SK-N-SH (cell line): ENCODE data around the gene RPA1. TPM values are rescaled to one million over a fixed set of nuclear protein-coding genes. Genes with fewer than 3 reads are reported as not detected.

Experiments
- CTCF ChIA-PET: fragments of 300-600, 350-600 bp; formaldehyde crosslinking; extraction: SDS; loops from one replicate; lab custom pipeline; 2021; lab: Yijun Ruan, JAX
- POLR2A ChIA-PET: fragments of 350-600 bp; sonication (Branson Sonifier 250); formaldehyde crosslinking; extraction: SDS; loops from one replicate; lab custom pipeline; 2020; ENCODE audit warnings: antibody characterized with exemption, inconsistent platforms; lab: Yijun Ruan, JAX
- DNase-seq: peaks from one replicate; pipeline ENCODE4 v3.0.0; 2012
- H2AFZ ChIP-seq: fragments of 200-600 bp; sonication (generic); 2 replicates; pipeline ENCODE4 v1.8.1; 2016; ENCODE audit warnings: antibody characterized with exemption, mild to moderate bottlenecking, low read depth
- H3F3A ChIP-seq: fragments of 200-600 bp; sonication (generic); replicated peaks from 2 replicates; pipeline ENCODE3; 2016; ENCODE audit warnings: antibody characterized with exemption, mild to moderate bottlenecking; ENCODE audit not compliant: insufficient read depth
- H3K27ac ChIP-seq, 2 experiments: fragments of 200-500 bp in 1 of 2; fragments of 200-600 bp in 1 of 2; sonication (Bioruptor generic) in 1 of 2; sonication (generic), shearing (Covaris generic) in 1 of 2; 2 replicates each; pipeline versions ENCODE4 v1.5.1 to v1.6.1; 2014 to 2016; ENCODE audit warnings: low read depth in 2 of 2, inconsistent platforms in 1 of 2, low read length in 1 of 2, mild to moderate bottlenecking in 1 of 2, mixed read lengths in 1 of 2
- H3K27me3 ChIP-seq: fragments of 200-600 bp; sonication (generic), shearing (Covaris generic); 2 replicates; pipeline ENCODE4 v1.6.1; 2016; ENCODE audit warnings: mixed run types; ENCODE audit not compliant: insufficient read depth
- H3K36me3 ChIP-seq, 2 experiments: fragments of 200-500 bp in 1 of 2; fragments of 200-600 bp in 1 of 2; sonication (Bioruptor generic) in 1 of 2; sonication (generic) in 1 of 2; replicated peaks in 1 of 2; 2 replicates each; pipeline versions ENCODE3 to v1.5.1; 2014 to 2016; ENCODE audit warnings: low read length in 1 of 2, mild to moderate bottlenecking in 1 of 2; ENCODE audit not compliant: insufficient read depth in 2 of 2, control insufficient read depth in 1 of 2
- H3K4me1 ChIP-seq, 2 experiments: fragments of 200-500 bp in 1 of 2; fragments of 200-600 bp in 1 of 2; sonication (Bioruptor generic) in 1 of 2; sonication (generic), shearing (Covaris generic) in 1 of 2; 2 replicates each; pipeline versions ENCODE4 v1.5.1 to v1.6.1; 2014 to 2016; ENCODE audit warnings: low read depth in 1 of 2, low read length in 1 of 2, mixed run types in 1 of 2; ENCODE audit not compliant: insufficient read depth in 2 of 2, control insufficient read depth in 1 of 2
- H3K4me2 ChIP-seq: fragments of 200-600 bp; sonication (generic), shearing (Covaris generic); 2 replicates; pipeline ENCODE4 v1.6.1; 2017; ENCODE audit warnings: mixed run types
- H3K4me3 ChIP-seq, 2 experiments: fragments of 200-500 bp in 1 of 2; fragments of 200-600 bp in 1 of 2; sonication (Bioruptor generic) in 1 of 2; sonication (generic), shearing (Covaris generic) in 1 of 2; 2 replicates each; pipeline versions ENCODE4 v1.5.1 to v1.8.1; 2014 to 2016; ENCODE audit warnings: low read depth in 2 of 2, inconsistent platforms in 1 of 2, low read length in 1 of 2, mild to moderate bottlenecking in 1 of 2, mixed read lengths in 1 of 2, moderate library complexity in 1 of 2
- H3K79me2 ChIP-seq: fragments of 200-600 bp; sonication (generic); 2 replicates; pipeline ENCODE4 v1.8.1; 2017; ENCODE audit warnings: mild to moderate bottlenecking; ENCODE audit not compliant: insufficient read depth
- H3K9ac ChIP-seq: fragments of 200-600 bp; sonication (generic); 2 replicates; pipeline ENCODE4 v1.6.1; 2017; ENCODE audit warnings: mixed run types
- H3K9me2 ChIP-seq: fragments of 200-600 bp; sonication (generic); 2 replicates; pipeline ENCODE4 v1.6.1; 2017; ENCODE audit warnings: mixed run types
- H3K9me3 ChIP-seq: fragments of 200-600 bp; sonication (generic); 2 replicates; pipeline ENCODE4 v1.6.1; 2017; ENCODE audit warnings: mixed run types, mild to moderate bottlenecking, moderate library complexity
- H4K20me1 ChIP-seq: fragments of 200-600 bp; sonication (generic); 2 replicates; pipeline ENCODE4 v1.6.1; 2017; ENCODE audit warnings: mild to moderate bottlenecking, mixed run types; ENCODE audit not compliant: insufficient read depth
- EP300 ChIP-seq, 2 experiments: IDR thresholded peaks; 2 replicates each; pipeline versions ENCODE4 v1.4.0 to v1.6.1; 2012; ENCODE audit warnings: borderline replicate concordance in 1 of 2, low read depth in 1 of 2, low read length in 1 of 2
- FOSL2 ChIP-seq: IDR thresholded peaks from 2 replicates; pipeline ENCODE4 v1.4.0; 2012; ENCODE audit warnings: low read depth, mild to moderate bottlenecking, moderate library complexity, borderline replicate concordance
- FOXM1 ChIP-seq: IDR thresholded peaks from 2 replicates; pipeline ENCODE4 v1.4.0; 2012; ENCODE audit warnings: low read depth, mild to moderate bottlenecking
- GABPA ChIP-seq: IDR thresholded peaks from 2 replicates; pipeline ENCODE4 v1.4.0; 2012; ENCODE audit warnings: low read depth, mild to moderate bottlenecking
- GATA2 ChIP-seq: sonication (generic); formaldehyde crosslinking; IDR thresholded peaks from 2 replicates; pipeline ENCODE4 v1.5.0; 2020; ENCODE audit warnings: mild to moderate bottlenecking, missing genetic modification reagents
- NRF1 ChIP-seq: IDR thresholded peaks from 2 replicates; pipeline ENCODE4 v1.6.1; 2012; ENCODE audit warnings: low read depth, mild to moderate bottlenecking, low read length
- RFX5 ChIP-seq: IDR thresholded peaks from 2 replicates; pipeline ENCODE4 v1.6.1; 2012; ENCODE audit warnings: mild to moderate bottlenecking, improper control_type of control experiment, low read length
- RXRA ChIP-seq: IDR thresholded peaks from 2 replicates; pipeline ENCODE4 v1.4.0; 2012; ENCODE audit warnings: low read depth, mild to moderate bottlenecking, borderline replicate concordance
- SIN3A ChIP-seq: IDR thresholded peaks from 2 replicates; pipeline ENCODE4 v1.6.1; 2012; ENCODE audit warnings: low read depth, mild to moderate bottlenecking, low read length, moderate library complexity, borderline replicate concordance
- TCF12 ChIP-seq: IDR thresholded peaks from 2 replicates; pipeline ENCODE4 v1.4.0; 2012
- WGBS: methylation state at CpG from one replicate; pipeline ENCODE4 v1.1.6; 2017; ENCODE audit warnings: low lambda C conversion rate; 5-methylcytosine and 5-hydroxymethylcytosine counted together
- polyA plus RNA-seq, 3 experiments: library from polyadenylated mRNA; depleted of rRNA; stranded (reverse); fragments of >200 nt; gene quantifications; 2 replicates each; pipeline ENCODE4 v1.2.3, GENCODE V29; 2012
- TF ChIP-seq, protein P1 (sequence below): fragments of 150-350 bp; IDR thresholded peaks from 2 replicates; pipeline ENCODE4 v1.6.1; 2016; ENCODE audit warnings: mild to moderate bottlenecking, low read depth, low read length
- TF ChIP-seq, protein P2 (sequence below): fragments of 200-600 bp; sonication (generic); IDR thresholded peaks from 2 replicates; pipeline ENCODE4 v1.6.1; 2017; ENCODE audit warnings: antibody characterized with exemption, mild to moderate bottlenecking, moderate library complexity

Gene RPA1
- polyA plus RNA-seq, 1 of the 3 experiments (the other 2 are of a cell fraction): 47.2 TPM

DNA sequence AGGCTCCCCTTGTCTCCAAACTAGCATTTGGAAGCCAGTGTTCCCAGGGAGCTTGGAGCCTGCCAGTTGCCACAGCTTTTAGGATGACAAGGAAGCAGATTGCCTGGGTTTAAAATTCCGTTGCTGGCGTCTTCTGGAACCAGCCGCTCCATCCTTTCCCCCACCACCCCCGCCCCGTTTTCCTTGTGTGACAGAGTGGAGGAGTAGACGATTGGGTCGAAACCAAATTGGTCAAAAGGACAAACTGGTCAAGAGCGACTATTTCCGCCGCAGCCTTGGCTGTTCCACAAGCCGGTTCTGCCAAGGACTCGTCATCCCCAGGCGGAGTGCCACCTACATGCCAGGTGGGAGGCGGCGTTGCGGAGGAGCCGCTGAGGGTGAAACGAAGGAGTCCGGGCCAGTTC is 91.1 kb downstream of the RPA1 start:
- no peaks in the 10 kb centered on the region for H3K27me3 ChIP-seq
- no peaks in the 10 kb centered on the region for H3K9me2 ChIP-seq
- no peak overlapping the region for H3K4me2 ChIP-seq
- H3K9me3 ChIP-seq: no peaks in the 10 kb centered on the region
- no peaks in the 10 kb centered on the region for H3K79me2 ChIP-seq
- CTCF ChIA-PET: interaction anchor here (3.5 kb wide), 1 partner anchor 11 kb away, joined by 17 read pairs; no protein-coding TSS in a partner anchor
- no peaks in the 10 kb centered on the region for H3K36me3 ChIP-seq
- POLR2A ChIA-PET: interaction anchor here (0.7 kb wide), 1 partner anchor 252 kb away, joined by 3 read pairs; no protein-coding TSS in a partner anchor
- WGBS: 90% methylated on average over 19 of the region's 19 CpGs
- H3K4me1 ChIP-seq: no peaks in the 10 kb centered on the region
- no peak overlapping the region for H3K4me3 ChIP-seq
- H2AFZ ChIP-seq: no peak overlapping the region
- no peak for DNase-seq
- TF ChIP-seq, protein P1, sequence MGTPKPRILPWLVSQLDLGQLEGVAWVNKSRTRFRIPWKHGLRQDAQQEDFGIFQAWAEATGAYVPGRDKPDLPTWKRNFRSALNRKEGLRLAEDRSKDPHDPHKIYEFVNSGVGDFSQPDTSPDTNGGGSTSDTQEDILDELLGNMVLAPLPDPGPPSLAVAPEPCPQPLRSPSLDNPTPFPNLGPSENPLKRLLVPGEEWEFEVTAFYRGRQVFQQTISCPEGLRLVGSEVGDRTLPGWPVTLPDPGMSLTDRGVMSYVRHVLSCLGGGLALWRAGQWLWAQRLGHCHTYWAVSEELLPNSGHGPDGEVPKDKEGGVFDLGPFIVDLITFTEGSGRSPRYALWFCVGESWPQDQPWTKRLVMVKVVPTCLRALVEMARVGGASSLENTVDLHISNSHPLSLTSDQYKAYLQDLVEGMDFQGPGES: no peak
- TF ChIP-seq RXRA: no peak
- TF ChIP-seq EP300 (IDR thresholded peaks at IDR 0.05; ENCODE audit: borderline replicate concordance in 1 of 2, low read depth in 1 of 2, low read length in 1 of 2): no peak
- TF ChIP-seq SIN3A: no peak
- TF ChIP-seq FOXM1: no peak
- H3K9ac ChIP-seq: no peak overlapping the region
- no peak overlapping the region for H3K27ac ChIP-seq
- H3F3A ChIP-seq: no peaks in the 10 kb centered on the region
- no peaks in the 10 kb centered on the region for H4K20me1 ChIP-seq

DNA sequence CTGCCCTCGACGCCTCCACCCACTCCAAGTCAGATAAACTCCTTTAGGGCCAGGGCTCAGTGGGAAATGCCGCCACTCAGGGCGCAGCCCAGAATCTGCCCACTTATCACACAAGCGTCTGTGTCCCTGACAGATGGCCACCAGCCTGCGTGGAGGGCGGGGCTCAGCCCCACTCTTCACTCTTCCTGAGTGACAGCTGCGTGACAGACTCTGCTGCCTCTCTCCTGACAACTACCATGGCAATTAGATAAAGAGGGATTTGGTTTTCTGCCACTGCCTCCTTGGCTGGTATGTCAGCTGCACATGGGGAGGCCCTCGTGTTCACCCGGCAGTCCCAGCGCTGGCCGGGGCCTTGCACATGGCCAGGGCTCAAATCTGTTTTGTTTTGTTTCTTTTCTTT is 99.2 kb downstream of the RPA1 start:
- Histone ChIP-seq H3K79me2 (no peaks in the 10 kb centered on the region), H3K36me3 (no peaks in the 10 kb centered on the region), H3F3A (no peaks in the 10 kb centered on the region), H3K4me2 (no peak overlapping the region), H3K4me3 (no peak overlapping the region), H3K9ac (no peak overlapping the region), H3K27ac (no peak overlapping the region), H2AFZ (no peak overlapping the region), H4K20me1 (no peaks in the 10 kb centered on the region), H3K27me3 (no peaks in the 10 kb centered on the region), H3K9me3 (no peaks in the 10 kb centered on the region), H3K4me1 (peaks cover 0 to 4% of the 10 kb centered on the region in 2 experiments; a peak in 1 of 4 replicates), H3K9me2 (no peaks in the 10 kb centered on the region)
- 94% methylated on average over 8 of the region's 12 CpGs for WGBS
- DNase-seq: no peak
- POLR2A ChIA-PET: no interaction called here
- CTCF ChIA-PET: interaction anchor here (1.7 to 2.8 kb wide), 3 partner anchors 20 to 97 kb away, joined by 4 to 10 read pairs (median 7); no protein-coding TSS in a partner anchor
- no peak for TF ChIP-seq GATA2
- TF ChIP-seq, protein P2, sequence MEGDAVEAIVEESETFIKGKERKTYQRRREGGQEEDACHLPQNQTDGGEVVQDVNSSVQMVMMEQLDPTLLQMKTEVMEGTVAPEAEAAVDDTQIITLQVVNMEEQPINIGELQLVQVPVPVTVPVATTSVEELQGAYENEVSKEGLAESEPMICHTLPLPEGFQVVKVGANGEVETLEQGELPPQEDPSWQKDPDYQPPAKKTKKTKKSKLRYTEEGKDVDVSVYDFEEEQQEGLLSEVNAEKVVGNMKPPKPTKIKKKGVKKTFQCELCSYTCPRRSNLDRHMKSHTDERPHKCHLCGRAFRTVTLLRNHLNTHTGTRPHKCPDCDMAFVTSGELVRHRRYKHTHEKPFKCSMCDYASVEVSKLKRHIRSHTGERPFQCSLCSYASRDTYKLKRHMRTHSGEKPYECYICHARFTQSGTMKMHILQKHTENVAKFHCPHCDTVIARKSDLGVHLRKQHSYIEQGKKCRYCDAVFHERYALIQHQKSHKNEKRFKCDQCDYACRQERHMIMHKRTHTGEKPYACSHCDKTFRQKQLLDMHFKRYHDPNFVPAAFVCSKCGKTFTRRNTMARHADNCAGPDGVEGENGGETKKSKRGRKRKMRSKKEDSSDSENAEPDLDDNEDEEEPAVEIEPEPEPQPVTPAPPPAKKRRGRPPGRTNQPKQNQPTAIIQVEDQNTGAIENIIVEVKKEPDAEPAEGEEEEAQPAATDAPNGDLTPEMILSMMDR: no peak
- TF ChIP-seq NRF1: no peak
- no peak for TF ChIP-seq TCF12
- no peak for TF ChIP-seq RXRA
- no peak for TF ChIP-seq RFX5
- TF ChIP-seq SIN3A: no peak
- TF ChIP-seq FOSL2: no peak
- no peak for TF ChIP-seq GABPA
